ENCODE data around the gene PCP4L1.

DNA sequence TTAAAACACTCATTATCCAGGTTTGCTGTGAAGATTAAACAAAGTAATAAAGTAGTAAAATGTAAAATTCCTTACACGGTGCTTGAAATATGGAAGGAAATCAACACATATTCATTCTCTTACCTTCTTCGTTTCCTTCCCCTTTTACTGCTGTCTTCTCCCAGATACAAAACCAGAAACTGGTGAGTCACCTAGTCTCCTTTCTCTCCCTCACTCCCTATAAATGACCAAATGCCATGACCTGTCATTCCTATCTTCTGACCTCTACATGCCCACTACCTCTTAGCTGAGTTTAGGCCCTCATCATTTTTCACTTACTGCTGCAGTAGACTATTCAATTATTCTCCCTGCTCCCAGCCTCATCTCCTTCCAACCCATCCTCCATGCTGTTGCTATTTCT is 16.2 kb upstream of the PCP4L1 start:
- TF ChIP-seq, protein P1, sequence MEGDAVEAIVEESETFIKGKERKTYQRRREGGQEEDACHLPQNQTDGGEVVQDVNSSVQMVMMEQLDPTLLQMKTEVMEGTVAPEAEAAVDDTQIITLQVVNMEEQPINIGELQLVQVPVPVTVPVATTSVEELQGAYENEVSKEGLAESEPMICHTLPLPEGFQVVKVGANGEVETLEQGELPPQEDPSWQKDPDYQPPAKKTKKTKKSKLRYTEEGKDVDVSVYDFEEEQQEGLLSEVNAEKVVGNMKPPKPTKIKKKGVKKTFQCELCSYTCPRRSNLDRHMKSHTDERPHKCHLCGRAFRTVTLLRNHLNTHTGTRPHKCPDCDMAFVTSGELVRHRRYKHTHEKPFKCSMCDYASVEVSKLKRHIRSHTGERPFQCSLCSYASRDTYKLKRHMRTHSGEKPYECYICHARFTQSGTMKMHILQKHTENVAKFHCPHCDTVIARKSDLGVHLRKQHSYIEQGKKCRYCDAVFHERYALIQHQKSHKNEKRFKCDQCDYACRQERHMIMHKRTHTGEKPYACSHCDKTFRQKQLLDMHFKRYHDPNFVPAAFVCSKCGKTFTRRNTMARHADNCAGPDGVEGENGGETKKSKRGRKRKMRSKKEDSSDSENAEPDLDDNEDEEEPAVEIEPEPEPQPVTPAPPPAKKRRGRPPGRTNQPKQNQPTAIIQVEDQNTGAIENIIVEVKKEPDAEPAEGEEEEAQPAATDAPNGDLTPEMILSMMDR (IDR thresholded peaks at IDR 0.05) = no peak
- no peak for TF ChIP-seq EZH2 (IDR thresholded peaks at IDR 0.05; ENCODE audit: borderline replicate concordance, insufficient read depth, low read depth, low read length, poor library complexity, severe bottlenecking)

All from B cell (primary cell).